ENCODE measurements around the gene KLF13. TPM values are rescaled to one million over a fixed set of nuclear protein-coding genes. Genes with fewer than 3 reads are reported as not detected.

The KLF13 gene
- total and polyA plus RNA-seq, 8 donors, result 12.3 to 57.1 (median 32.6) TPM

DNA sequence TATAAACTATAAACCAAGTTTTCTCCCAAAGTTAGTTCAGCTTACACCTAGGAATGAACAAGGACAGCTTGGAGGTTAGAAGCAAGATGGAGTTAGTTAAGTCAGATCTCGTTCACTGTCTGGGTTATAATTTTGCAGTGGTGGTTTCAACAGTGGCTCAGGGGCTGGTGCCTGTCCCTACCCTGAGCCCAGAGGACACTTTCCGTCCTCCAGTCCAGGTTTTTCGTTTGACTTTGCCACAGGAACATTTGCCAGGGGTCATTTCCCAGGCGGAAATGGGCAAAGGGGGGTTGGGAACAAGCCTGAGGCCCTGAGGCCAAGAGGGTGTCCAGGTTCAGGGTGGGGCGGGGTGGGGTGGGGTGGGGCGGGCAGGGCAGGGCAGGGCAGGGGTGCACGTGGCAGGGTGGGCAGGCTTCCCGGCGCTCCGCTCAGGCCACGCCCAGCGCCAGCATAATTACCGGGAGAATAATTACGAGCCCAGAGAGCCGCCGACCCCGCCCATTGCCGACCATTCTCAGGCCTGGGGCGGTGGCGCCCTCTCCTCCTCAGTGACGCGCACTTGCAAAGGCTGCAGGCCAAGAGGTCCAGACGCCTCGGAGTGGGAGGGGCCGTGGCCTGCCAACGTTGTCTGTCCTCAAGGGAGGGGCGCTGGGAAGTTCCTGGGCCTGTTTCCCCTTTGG lies 70.4 kb downstream of the KLF13 start:
- peak; percentile 86 to 93 (median 89) for DNase-seq
- H3K27me3 ChIP-seq, result no peaks in the 10 kb centered on the region
- no peaks in the 10 kb centered on the region for H3K4me1 ChIP-seq
- peak overlapping the region in 1 of 4 donors; percentile 35 for H3K4me3 ChIP-seq
- H3K9me3 ChIP-seq, result no peaks in the 10 kb centered on the region
- no peak for FAIRE-seq
- intact Hi-C loops (cut with DNase I), result no loop called here
- H3K36me3 ChIP-seq, result no peaks in the 10 kb centered on the region
- peak; percentile 75 to 80 (median 78) for ATAC-seq
- WGBS, 2 donors, result 1 to 2% methylated on average over 25 to 27 of the region's 27 CpGs
- TF ChIP-seq, protein P1, sequence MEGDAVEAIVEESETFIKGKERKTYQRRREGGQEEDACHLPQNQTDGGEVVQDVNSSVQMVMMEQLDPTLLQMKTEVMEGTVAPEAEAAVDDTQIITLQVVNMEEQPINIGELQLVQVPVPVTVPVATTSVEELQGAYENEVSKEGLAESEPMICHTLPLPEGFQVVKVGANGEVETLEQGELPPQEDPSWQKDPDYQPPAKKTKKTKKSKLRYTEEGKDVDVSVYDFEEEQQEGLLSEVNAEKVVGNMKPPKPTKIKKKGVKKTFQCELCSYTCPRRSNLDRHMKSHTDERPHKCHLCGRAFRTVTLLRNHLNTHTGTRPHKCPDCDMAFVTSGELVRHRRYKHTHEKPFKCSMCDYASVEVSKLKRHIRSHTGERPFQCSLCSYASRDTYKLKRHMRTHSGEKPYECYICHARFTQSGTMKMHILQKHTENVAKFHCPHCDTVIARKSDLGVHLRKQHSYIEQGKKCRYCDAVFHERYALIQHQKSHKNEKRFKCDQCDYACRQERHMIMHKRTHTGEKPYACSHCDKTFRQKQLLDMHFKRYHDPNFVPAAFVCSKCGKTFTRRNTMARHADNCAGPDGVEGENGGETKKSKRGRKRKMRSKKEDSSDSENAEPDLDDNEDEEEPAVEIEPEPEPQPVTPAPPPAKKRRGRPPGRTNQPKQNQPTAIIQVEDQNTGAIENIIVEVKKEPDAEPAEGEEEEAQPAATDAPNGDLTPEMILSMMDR (IDR thresholded peaks at IDR 0.05), result no peak
- peak overlapping the region in 3 of 4 donors; percentile 28 to 67 (median 63) for H3K27ac ChIP-seq

GRCh38 chr15:31397851-31398661 lies 71.4 kb downstream of the KLF13 start:
- H3K4me3 ChIP-seq, result no peak overlapping the region
- H3K36me3 ChIP-seq, result no peaks in the 10 kb centered on the region
- H3K27ac ChIP-seq, result peak overlapping the region in 2 of 4 donors; percentile 17 to 67
- 74 to 78% methylated on average over 21 of the region's 21 CpGs for WGBS, 2 donors
- TF ChIP-seq, protein P1 (IDR thresholded peaks at IDR 0.05), result no peak
- no peaks in the 10 kb centered on the region for H3K4me1 ChIP-seq
- ATAC-seq (no peak), DNase-seq (peak in 1 of 6 donors; percentile 49), FAIRE-seq (no peak)
- intact Hi-C loops (cut with DNase I), result no loop called here
- no peaks in the 10 kb centered on the region for H3K27me3 ChIP-seq
- no peaks in the 10 kb centered on the region for H3K9me3 ChIP-seq

DNA sequence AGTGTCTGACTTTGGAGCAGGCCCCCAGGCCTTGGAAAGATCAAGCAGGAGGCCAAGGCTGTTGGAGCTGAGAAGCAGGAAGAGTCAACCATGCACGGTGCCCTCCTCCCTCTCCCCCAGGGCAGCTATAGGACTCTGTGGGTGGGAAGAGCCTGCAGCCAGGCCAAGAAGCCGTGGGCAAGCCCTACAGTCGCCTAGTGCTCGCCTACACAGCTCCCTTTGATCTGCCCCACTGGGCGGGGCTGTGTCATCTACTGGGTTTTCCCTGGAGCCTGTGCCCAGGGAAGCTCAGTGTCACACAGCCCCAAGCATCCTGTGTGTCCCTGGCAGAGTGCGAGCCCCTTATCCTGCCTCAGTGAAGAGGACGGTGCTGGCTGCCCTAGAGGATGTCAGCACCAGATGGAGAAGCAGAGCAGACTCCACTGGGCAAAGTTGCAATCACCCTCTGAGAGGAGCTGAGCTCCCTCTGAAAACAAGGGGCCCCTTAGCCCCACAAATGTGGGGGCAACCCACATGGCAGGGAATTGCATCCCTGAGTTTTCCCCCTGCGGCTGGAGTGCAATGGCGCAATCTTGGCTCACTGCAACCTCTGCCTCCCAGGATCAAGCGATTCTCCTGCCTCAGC lies 72.2 kb downstream of the KLF13 start:
- Histone ChIP-seq H3K9me3 (no peaks in the 10 kb centered on the region), H3K27ac (no peak overlapping the region), H3K27me3 (no peaks in the 10 kb centered on the region), H3K4me1 (no peaks in the 10 kb centered on the region), H3K4me3 (no peak overlapping the region), H3K36me3 (no peaks in the 10 kb centered on the region)
- ATAC-seq (no peak), FAIRE-seq (no peak), DNase-seq (no peak)
- TF ChIP-seq, protein P1 (IDR thresholded peaks at IDR 0.05), result no peak
- WGBS, 2 donors, result 80 to 82% methylated on average over 10 of the region's 10 CpGs
- intact Hi-C loops (cut with DNase I), result no loop called here

- no peak overlapping the region for H3K4me3 ChIP-seq
- H3K27ac ChIP-seq, result no peak overlapping the region
- peak in 1 of 6 donors; percentile 50 for DNase-seq
- no peaks in the 10 kb centered on the region for H3K36me3 ChIP-seq
- H3K4me1 ChIP-seq, result no peaks in the 10 kb centered on the region
- ATAC-seq, result no peak
- FAIRE-seq, result no peak
- intact Hi-C loops (cut with DNase I), result no loop called here
- no peaks in the 10 kb centered on the region for H3K27me3 ChIP-seq
- WGBS, 2 donors, result 79 to 87% methylated on average over 8 of the region's 8 CpGs
- H3K9me3 ChIP-seq, result no peaks in the 10 kb centered on the region
- TF ChIP-seq, protein P1 (IDR thresholded peaks at IDR 0.05), result no peak
Measured at GRCh38 chr15:31399544-31400171, 73.0 kb downstream of the KLF13 start.

All from pancreas (tissue), 10 donors.